Measurements from ENCODE around the gene TPP2.

DNA sequence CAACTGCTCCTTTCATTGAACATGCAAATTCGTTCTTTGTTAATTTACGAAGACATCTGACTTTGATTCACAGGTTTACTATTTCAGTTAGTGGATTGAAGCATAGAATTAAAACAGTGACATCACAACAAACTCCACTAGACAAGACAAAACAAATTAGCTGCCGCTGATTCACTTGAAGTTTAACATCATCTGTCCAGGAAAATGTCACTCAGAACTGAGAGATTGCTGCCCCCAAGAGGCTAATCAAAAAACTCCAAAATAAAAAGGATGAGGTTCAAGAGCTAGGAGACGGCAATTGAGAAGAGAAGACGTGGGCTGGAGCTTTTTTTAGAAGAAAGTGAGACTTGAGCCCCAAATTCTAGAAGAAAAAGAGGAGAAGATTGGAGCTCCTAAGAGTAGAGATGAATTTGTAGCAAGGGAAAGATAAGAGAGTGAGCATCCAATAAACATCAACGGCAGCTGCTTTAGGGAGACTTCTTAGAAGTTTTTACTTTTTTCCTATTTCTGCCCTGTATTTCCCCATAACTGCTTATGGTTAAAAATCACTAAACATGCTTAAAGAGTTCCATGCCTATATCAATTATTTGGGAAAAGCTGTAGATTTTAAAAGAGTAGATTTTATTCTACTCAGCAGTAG lies 40.8 kb upstream of the TPP2 start:
- TF ChIP-seq, protein P1, sequence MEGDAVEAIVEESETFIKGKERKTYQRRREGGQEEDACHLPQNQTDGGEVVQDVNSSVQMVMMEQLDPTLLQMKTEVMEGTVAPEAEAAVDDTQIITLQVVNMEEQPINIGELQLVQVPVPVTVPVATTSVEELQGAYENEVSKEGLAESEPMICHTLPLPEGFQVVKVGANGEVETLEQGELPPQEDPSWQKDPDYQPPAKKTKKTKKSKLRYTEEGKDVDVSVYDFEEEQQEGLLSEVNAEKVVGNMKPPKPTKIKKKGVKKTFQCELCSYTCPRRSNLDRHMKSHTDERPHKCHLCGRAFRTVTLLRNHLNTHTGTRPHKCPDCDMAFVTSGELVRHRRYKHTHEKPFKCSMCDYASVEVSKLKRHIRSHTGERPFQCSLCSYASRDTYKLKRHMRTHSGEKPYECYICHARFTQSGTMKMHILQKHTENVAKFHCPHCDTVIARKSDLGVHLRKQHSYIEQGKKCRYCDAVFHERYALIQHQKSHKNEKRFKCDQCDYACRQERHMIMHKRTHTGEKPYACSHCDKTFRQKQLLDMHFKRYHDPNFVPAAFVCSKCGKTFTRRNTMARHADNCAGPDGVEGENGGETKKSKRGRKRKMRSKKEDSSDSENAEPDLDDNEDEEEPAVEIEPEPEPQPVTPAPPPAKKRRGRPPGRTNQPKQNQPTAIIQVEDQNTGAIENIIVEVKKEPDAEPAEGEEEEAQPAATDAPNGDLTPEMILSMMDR (conservative IDR thresholded peaks at IDR 0.05), result peak; percentile 71
- no peak for TF ChIP-seq ZFX (IDR thresholded peaks at IDR 0.05)
